SIG-M5 treated with dmso at 0.1 percent for 504 hours (cell line): ENCODE data around the gene DST.

Source experiments
- DNase-seq: peaks from one replicate; lab custom pipeline; 2025; ENCODE audit not compliant: unreplicated experiment; lab: John Stamatoyannopoulos, UW

Gene DST

GRCh38 chr6:56538851-56539250 lies 103.8 kb downstream of the DST start:
- DNase-seq: no peak

- DNase-seq: no peak
Observed at GRCh38 chr6:56537223-56537770, 105.4 kb downstream of the DST start.

DNA sequence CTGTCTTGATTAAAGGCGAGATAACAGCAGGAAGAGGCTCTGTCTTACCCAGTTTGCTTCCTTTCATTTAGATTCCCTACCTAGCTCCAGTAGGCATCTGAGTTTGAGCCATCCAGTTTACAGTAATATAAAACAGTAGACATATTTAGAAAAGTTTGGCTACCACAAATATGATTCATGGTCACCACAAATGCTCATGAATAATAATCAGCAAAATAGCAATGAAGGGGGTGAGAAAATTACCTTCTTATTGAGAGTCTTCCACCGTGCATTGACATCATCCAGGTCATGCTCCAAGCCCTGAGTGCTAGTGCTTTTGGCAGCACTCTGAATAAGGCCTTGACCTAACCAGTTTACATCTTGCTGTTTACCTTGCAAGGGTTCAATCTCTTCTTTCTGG lies 106.2 kb downstream of the DST start:
- no peak for DNase-seq

DNA sequence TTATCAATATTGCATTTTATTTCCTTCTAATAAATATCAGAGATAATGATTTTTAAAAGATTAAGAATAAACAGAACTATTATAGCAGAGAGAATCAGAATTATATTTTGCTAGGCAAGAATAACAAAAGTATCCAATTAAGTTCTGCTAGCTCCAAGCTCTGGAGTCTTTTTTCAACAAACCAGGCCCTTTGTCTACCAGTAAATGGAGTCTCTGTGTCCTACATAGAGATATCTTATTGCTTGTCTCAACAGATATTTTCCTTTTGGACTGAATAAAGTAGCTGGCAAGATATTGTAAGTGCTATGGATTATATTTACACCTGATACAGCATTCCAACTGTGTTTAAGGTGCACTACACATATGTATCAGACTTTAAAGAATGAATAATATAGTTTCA lies 107.1 kb downstream of the DST start:
- no peak for DNase-seq

- DNase-seq: no peak
Observed at GRCh38 chr6:56534680-56535419, 107.8 kb downstream of the DST start.

GRCh38 chr6:56532766-56533551 lies 109.7 kb downstream of the DST start:
- no peak for DNase-seq

DNA sequence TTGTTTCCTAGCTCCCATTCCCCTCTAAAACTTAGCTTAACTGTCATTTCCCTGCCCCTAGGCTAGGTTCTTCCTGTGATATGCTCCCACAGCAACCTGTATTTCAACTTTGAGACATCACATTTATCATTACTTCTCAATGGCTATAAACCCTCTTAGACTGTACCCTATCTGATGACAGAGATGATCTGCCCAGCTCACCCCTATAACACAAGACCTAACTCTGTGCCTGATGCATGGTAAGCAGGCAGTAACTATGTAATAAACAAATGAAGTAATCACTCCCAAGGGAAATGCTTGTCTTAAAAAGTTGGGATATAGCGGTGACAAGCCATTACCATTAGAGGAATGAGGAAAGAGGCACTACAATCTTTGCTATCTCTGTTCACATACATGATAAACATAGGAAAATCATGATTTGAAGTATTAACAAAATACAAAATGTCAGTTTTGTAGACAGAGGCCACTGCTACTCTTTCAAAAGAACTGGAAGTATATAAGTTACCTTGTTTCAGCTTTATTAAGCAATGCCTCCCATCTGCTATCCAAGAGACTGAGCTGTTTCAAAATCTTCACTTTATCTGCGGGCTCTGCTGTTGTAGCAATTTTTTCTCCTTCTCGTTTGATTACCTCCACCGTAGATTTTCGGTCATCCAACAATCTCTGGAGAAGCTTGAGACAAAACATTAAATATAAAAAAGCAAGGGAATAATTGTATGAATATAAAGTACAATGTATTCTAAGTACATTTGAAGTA lies 110.7 kb downstream of the DST start:
- no peak for DNase-seq

DNA sequence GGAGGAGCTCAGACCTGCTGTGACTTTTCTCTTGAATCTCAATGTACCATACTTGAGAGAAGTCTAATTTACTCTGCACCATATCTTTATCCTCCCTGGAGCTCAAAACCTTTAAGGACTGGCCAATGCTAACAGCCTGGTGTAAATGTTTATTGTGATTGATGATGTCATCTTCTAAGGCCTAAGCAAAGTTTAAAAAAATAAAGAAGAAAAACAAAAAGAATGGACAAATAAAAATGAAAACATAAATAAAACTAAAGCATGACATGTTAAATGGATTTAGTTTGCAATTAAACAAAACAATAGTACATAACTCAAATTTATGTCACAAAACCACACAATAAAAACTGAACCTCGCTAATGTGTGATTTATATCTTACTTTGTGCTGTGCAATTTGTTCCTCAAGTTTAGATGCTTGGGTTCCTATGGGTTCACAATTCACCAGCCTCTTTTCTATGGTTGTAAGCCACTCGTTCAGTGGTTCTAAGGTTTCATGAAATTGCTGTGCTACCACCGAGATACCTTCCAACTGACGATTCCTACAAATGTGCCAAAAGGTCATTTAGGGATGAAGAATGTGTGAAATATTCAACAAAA lies 113.0 kb downstream of the DST start:
- no peak for DNase-seq

GRCh38 chr6:56528412-56528841 lies 114.3 kb downstream of the DST start:
- DNase-seq: no peak

GRCh38 chr6:56527934-56528333 lies 114.8 kb downstream of the DST start:
- DNase-seq: no peak

- no peak for DNase-seq
Observed at GRCh38 chr6:56526860-56527544, 115.7 kb downstream of the DST start.

GRCh38 chr6:56525974-56526789 lies 116.5 kb downstream of the DST start:
- DNase-seq: no peak

GRCh38 chr6:56524891-56525703 lies 117.6 kb downstream of the DST start:
- DNase-seq: no peak

DNA sequence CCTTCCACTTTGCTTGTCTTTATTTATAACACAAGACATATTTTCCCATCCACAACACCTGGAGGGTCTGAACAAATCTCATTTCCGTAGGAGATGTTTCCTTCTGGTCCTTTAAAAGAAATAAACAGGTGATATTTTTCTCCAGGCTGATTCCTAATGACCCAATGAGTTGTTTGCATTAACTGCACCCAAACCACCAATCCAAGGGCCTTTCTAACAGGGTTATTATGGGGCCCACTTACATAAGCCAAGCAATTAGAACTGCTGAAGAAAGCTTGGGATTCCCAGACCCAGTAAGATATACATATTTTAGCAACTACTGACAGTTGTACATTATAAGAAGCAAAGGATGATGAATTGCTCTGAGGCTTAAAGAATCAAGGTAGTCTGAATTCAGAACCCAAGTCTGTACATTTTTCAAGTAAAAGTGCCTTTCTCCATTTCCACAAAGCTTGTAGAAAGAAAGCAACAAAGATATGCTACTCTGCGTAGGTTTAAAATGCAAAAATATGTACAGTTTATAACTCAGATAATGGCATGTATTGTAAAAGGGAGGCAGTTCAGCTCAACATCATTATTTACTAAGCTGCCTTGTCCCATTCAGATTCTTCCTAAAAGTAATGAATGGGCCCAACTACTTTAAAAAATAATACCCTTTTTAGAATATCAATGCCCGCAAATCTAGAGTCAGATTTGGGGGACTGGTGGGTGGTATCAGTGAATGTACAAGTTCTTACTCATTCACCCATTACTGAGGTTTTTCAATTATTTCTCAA lies 120.0 kb downstream of the DST start:
- DNase-seq: no peak

GRCh38 chr6:56521976-56522375 lies 120.7 kb downstream of the DST start:
- no peak for DNase-seq

- no peak for DNase-seq
Observed at GRCh38 chr6:56521454-56521853, 121.2 kb downstream of the DST start.

GRCh38 chr6:56520218-56520617 lies 122.5 kb downstream of the DST start:
- no peak for DNase-seq
